GM04503 (cell line): Measurements from ENCODE around the gene IKZF3.
"Not testable (repeated sequence)": the region's sequence is repeated elsewhere in the genome, so short reads cannot be mapped to it uniquely, and the experiment has no call there.

ENCODE experiments used
- DNase-seq: peaks from one replicate; pipeline ENCODE4 v3.0.0-alpha.2; 2012; ENCODE audit warnings: low read depth

IKZF3 gene

DNA sequence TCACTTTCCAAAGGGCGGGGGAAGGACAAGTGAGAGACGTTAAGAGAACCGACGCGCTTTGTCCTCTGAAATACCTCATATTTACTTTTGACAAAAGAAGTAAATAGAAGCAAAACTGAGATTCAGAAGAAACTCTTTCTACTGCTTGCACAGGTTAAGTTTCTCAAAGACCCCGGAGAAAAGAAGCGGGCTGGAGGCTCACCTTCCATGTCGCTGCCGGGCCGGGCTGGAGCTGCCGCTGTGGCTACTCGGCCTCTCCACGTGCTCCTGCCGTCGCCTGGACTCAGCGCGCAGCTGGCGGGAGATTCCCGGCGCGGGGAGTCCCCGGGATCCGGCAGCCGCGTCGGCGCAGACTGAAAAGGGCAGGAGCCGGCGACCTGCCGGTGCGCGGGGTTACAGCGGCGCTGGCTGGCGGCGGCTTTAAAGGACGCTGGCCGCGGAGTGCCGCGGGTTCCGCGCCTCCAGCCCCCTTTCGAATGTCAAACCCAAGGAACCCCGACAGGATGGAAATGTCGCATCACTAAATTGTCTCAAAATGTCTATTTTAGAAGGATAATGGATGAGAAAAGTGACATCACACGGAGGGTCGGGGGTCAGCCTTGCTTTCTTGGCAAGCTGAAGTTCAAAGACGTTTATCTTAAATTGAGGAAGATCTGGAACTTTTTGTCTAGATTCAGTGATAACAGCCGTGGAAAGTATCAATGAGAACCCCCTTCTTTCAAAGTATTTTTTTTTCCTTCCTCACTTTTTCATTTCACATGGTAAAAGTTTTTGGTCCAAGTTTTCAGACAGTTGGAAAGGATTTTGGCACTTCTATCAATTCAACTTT, at the start of gene IKZF3:
IKZF3 (minus strand) TSS at position 395 of the 829 bp plus-strand sequence; CDS start at position 209, 186 bp downstream.
- no peak for DNase-seq

DNA sequence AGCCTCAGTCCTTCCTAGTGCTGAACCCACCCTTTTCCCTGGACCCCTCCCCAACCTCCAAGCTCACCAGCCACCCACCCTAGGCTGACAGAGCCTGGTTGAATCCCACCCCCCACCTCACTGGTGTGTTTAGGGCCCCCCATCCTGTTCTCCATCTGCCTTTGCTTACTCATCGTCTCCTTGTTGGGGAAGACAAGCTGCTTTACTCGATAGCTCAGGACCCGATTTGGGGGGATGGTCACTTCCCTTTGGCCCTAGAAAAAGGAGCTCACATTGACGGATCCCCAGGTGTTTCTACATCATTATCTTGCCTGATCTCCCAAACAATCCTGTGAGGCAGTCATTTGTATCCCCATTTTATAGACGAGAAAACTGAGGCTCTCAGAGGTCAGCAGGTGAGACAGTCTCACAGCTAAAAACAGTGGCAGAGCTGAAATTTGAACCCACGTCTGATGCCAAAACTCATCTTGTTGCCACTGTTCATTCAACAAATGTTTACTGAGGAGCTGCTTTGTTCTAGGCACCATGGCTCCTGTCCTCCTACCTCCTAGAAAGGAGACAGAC, 44.8 kb upstream of the IKZF3 start:
- no peak for DNase-seq

- DNase-seq = no peak
Measured at GRCh38 chr17:39904990-39905288, 40.8 kb upstream of the IKZF3 start.

DNA sequence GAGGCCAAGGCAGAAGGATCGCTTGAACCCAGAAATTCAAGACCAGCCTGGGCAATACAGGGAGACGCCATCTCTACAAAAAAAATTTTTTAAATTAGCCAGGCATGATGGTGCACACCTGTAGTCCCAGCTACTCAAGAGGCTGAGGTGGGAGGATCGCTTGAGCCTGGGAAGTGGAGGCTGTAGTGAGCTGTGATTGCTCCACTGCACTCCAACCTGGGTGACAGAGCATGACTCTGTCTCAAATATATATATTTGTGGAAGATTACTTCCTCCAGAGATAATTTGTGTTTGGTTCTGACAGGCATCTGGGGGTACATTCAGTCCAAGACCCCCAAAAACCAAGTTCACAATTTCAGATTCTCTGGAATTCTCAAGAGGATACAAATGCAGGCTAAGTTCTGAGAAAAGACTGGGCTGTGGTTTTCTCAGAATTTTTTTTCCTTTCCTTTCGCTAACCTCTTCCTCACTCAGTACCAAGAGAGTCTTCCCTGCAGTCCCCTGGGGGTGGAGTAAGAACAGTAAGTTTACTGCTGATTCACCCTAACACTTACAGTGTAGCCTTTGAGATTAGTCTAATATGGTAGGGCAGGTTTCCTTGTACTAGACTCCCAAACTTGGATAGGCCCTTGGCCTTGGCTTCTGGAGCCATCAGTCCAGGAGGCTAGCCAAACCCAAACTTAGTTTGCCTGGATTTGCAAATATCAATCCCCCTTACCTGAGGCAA, 39.2 kb upstream of the IKZF3 start:
- no peak for DNase-seq

DNA sequence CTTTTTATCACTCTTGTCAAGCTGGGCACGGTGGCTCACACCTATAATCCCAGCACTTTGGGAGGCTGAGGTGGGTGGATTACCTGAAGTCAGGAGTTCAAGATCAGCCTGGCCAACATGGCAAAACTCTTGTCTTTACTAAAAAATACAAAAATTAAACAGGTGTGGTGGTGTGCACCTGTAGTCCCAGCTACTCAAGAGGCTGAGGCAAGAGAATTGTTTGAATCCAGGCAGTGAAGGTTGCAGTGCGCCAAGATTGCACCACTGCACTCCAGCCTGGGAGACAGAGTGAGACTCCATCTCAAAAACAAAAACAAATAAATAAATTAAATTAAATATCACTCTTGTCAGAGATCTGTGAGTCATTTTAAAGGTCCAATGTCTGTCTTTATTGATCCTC, 37.9 kb upstream of the IKZF3 start:
- DNase-seq = not testable (repeated sequence)

DNA sequence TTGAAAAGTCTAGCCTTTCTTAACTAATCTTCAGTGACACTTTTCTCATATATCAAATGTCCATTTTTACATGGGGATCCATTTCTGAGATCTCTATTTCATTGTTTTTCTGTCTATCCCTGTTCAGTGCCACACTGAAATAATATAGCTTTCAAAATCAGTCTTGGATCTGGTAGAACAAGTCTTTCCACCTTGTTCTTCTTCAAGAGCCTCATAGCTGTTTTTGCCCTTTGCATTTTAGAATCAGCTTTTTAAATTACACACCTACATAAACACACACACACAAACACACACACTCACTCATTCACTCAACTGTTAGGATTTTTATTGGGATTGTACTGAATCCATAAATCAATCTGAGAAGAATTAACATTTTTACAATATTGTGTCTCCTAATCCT, 35.1 kb upstream of the IKZF3 start:
- DNase-seq = no peak

GRCh38 chr17:39898088-39898487, 34.0 kb upstream of the IKZF3 start:
- no peak for DNase-seq

GRCh38 chr17:39894681-39895376, 30.7 kb upstream of the IKZF3 start:
- DNase-seq = no peak

GRCh38 chr17:39889200-39889599, 25.1 kb upstream of the IKZF3 start:
- no peak for DNase-seq

GRCh38 chr17:39887078-39887477, 23.0 kb upstream of the IKZF3 start:
- DNase-seq = no peak

- DNase-seq = not testable (repeated sequence)
Measured at GRCh38 chr17:39886102-39886501, 22.0 kb upstream of the IKZF3 start.

DNA sequence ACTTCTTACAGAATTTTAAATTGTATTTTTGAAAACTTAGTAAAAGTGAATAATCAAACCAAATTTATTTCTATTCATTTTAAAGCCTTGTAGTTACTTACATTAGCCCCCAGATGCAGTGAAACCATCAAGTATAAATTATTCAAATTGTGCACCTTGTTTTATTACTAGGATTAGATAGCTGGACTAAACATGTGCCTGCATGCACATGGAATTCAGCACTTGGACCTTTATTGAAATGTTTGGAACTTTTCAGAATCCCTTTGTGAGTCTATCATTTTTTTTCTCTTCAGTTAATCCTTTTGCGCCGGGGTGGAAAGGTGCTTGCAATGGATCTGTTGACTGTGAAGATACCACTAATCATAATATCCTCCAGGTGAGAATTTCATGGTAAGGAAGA, 8.6 kb upstream of the IKZF3 start:
- peak; percentile 6 for DNase-seq

- no peak for DNase-seq
Measured at GRCh38 chr17:39871801-39872200, 7.7 kb upstream of the IKZF3 start.

- no peak for DNase-seq
Measured at GRCh38 chr17:39870776-39871175, 6.7 kb upstream of the IKZF3 start.

DNA sequence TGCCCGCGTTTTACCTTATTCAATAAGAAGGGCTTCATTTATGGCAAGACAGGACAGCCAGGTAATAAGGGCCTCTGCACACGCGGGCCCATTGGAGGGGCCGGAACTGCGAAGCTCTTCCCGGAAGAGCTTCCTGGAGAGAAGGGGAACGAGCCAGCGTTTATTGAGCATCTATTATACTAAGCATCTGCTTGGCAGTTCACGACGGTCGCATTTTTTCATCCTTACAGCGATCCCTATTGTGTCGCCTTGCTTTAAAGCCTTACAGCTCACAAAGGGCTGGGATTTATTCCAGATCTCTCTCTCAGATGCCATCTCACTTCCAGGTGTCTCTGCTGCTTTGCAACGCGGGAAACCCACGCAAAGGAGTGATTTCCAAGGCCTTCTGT, 4.4 kb upstream of the IKZF3 start:
- no peak for DNase-seq

GRCh38 chr17:39867880-39868553, 3.9 kb upstream of the IKZF3 start, which contains the start of gene ZPBP2:
ZPBP2 (plus strand) TSS chr17:39868202; CDS start chr17:39868355, 153 bp downstream.
- DNase-seq = no peak

DNA sequence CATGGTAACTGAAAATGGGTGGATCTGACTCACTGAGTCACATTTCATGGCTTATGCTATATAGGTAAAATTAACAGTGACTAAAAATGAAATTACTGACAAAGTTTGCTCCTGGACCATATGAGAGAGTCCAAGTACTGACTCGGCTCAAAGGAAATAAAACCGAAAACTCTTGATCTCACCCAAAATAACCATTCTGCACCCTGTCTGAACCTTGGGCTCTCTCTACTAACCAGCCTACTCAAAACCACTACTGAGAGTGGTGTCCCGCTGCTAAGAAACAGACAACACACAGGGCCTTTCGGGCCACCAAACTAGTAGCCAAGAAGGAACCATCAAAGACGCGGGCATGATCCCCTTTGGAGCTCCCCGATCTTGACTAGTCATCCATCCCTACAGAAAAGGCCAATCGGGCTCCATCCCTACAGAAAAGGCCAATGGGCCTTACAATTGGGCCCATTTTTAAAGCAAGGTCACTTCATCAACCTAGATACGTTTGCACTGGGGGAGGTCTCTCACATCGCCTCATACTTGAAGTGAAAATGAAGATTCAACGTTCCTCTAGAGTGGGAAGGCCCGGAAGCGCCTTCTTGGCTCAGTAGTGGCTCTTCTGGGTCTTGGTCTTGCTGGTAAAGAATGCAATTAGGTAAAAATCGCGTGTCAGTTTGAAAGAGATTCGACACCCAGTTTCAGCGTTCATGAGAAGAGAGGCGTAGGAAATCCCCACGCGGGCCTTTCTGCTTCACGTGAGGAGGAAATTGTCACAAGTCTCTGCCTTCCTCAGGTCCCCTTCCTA, 3.2 kb upstream of the IKZF3 start:
- DNase-seq = no peak

DNA sequence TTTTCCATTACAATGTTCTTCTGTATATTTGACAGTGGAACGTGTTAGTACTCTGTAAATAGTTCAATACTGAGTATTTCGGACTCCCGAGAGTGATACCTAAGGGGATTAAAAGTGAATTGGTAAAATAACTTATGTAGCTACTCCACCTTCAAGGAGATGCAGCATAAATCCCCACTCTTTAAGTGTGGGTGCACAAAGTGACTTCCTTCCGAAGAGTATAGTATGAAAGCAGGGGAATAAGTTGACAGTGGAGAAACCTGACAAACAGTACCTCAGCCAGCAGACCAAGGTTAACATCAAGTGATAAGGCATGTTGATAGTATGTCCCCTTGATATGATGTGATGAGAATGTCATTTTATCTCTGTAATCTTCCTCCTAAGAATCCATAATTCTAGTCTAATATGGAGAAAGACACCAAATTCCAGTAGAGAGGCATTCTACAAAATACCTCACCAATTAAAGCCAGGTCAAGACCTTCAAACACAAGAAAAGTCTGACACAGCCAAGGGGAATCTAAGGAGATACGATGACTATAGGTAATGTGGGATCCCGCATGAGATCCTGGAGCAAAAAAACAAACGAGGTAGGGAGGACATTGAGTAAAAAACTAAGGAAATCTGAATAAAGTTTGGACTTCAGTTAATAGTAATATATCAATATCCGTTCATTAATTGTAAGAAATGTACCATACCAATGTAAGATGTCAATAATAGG, 2.1 kb upstream of the IKZF3 start:
- no peak for DNase-seq

DNA sequence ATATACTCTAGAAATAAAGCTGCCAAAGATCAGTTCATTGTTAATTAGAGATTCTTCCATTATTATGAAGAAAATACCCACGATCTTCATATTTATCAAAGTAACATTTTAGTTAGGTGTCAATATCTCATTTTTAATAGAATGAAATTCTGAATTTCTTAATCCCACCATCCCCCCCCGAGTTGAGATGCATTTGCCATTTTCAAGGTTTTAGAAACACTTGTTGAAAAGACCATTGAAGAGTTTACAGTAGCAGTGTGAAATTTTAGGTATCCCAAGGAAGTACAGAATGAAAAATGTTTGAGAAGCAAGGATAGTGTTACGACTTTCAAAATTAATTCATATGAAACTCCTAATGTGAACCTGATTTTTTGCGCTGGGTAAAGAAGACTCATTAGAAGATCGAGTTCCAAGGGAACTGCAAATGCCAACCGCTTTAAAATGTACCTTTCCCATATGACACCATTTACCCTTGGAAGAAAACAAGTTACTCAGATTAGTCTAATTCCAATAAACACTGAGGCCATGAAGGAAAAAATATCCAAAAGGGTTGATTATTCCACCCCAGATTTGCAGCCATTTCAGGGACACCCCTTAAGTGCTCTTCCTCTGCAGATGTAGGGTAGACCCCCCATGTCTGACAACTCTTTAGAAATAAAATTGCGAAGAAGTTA, 731 bp downstream of the IKZF3 start:
- DNase-seq = no peak

- DNase-seq = no peak
Measured at GRCh38 chr17:39861235-39861634, 2.9 kb downstream of the IKZF3 start.
